ENCODE measurements around the gene ANG.
"Not testable (repeated sequence)": the region's sequence is repeated elsewhere in the genome, so short reads cannot be mapped to it uniquely, and the experiment has no call there.

The ANG gene

GRCh38 chr14:20688167-20688839 lies at the start of gene ANG:
Gene ANG (plus strand): TSS chr14:20688764. CDS start chr14:20693565, 4,801 bp downstream.
- DNase-seq = no peak

GRCh38 chr14:20641591-20641990 lies 47.0 kb upstream of the ANG start, which contains the start of gene OR6S1:
Gene OR6S1 (minus strand): TSS chr14:20641691. CDS start chr14:20641691, 0 bp downstream.
- DNase-seq = no peak

- DNase-seq = no peak
These were observed 46.4 kb upstream of the ANG start for GRCh38 chr14:20642182-20642581.

GRCh38 chr14:20642755-20643154 lies 45.8 kb upstream of the ANG start:
- DNase-seq = not testable (repeated sequence)

GRCh38 chr14:20644520-20644919 lies 44.0 kb upstream of the ANG start:
- DNase-seq = no peak

GRCh38 chr14:20645481-20645880 lies 43.1 kb upstream of the ANG start:
- DNase-seq = no peak

- no peak for DNase-seq
These were observed 35.3 kb upstream of the ANG start for GRCh38 chr14:20652996-20653975.

- DNase-seq = no peak
These were observed 32.7 kb upstream of the ANG start for GRCh38 chr14:20655851-20656250.

- no peak for DNase-seq
These were observed 32.3 kb upstream of the ANG start for GRCh38 chr14:20656274-20656673.

- DNase-seq = no peak
These were observed 31.1 kb upstream of the ANG start for GRCh38 chr14:20657216-20658211.

- DNase-seq = no peak
These were observed 30.3 kb upstream of the ANG start for GRCh38 chr14:20658246-20658645.

GRCh38 chr14:20659336-20659735 lies 29.2 kb upstream of the ANG start:
- no peak for DNase-seq

GRCh38 chr14:20659813-20660395 lies 28.7 kb upstream of the ANG start:
- no peak for DNase-seq

GRCh38 chr14:20661197-20661596 lies 27.4 kb upstream of the ANG start:
- DNase-seq = no peak

GRCh38 chr14:20662968-20663732 lies 25.4 kb upstream of the ANG start:
- DNase-seq = peak; percentile 68 to 71

GRCh38 chr14:20666400-20666961 lies 22.1 kb upstream of the ANG start:
- not testable (repeated sequence) for DNase-seq

- DNase-seq = no peak
These were observed 20.6 kb upstream of the ANG start for GRCh38 chr14:20667957-20668356.

- DNase-seq = no peak
These were observed 19.6 kb upstream of the ANG start for GRCh38 chr14:20668969-20669368.

- no peak for DNase-seq
These were observed 16.8 kb upstream of the ANG start for GRCh38 chr14:20671597-20672283.

GRCh38 chr14:20675669-20676068 lies 12.9 kb upstream of the ANG start:
- no peak for DNase-seq

All from activated CD4-positive, alpha-beta T cell treated with anti-CD3 and anti-CD28 coated beads, Interleukin-2, amount 50 U/mL, for 4 hours (primary cell).